ENCODE data around the gene DNTT.

- no peak for TF ChIP-seq SP1 (IDR thresholded peaks at IDR 0.05)
- TF ChIP-seq TARDBP (IDR thresholded peaks at IDR 0.05), result no peak
- TF ChIP-seq PKNOX1 (IDR thresholded peaks at IDR 0.05), result no peak
- TF ChIP-seq FOXA1 (IDR thresholded peaks at IDR 0.05), result no peak
- TF ChIP-seq FOXM1 (IDR thresholded peaks at IDR 0.05; ENCODE audit: borderline replicate concordance), result no peak
- no peak for TF ChIP-seq ZNF384 (IDR thresholded peaks at IDR 0.05)
- no peak for TF ChIP-seq CTBP1 (IDR thresholded peaks at IDR 0.05; ENCODE audit: borderline replicate concordance)
- TF ChIP-seq ELF4 (IDR thresholded peaks at IDR 0.05), result no peak
- no peak for TF ChIP-seq NFRKB (IDR thresholded peaks at IDR 0.05)
These were observed 41.1 kb upstream of the DNTT start for GRCh38 chr10:96263176-96263575.

Measured in HEK293T (cell line).